ENCODE results near the gene SLC17A5.
"Not testable (repeated sequence)": the region's sequence is repeated elsewhere in the genome, so short reads cannot be mapped to it uniquely, and the experiment has no call there.

SLC17A5 gene

DNA sequence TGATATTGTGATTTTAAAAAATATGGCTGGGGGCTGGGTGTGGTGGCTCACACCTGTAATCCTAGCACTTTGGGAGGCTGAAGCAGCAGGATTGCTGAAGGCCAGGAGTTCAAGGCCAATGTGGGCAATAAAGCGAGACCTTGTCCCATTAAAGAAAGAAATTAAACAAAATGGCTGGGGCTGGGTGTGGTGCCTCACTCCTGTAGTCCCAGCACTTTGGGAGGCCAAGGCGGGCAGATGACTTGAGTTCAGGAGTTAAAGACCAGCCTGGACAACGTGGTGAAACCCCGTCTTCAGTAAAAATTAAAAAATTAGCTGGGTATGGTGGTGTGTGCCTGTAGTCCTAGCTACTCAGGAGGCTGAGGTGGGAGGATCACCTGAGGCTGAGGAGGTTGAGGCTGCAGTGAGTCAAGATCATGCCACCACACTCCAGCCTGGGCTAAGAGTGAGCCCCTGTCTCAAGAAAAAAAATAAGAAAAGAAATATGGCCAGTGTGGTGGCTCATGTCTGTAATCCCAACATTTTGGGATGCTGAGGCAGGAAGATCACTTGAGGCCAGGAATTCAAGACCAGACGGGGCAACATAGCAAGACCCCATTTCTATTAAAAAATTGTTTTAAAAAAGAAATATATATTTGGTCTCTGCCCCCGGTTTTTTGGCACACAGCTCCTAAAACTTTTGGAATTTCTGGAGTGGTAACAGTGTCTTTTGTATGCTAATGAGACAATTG, 39.8 kb downstream of the SLC17A5 start:
- no peak for DNase-seq

DNA sequence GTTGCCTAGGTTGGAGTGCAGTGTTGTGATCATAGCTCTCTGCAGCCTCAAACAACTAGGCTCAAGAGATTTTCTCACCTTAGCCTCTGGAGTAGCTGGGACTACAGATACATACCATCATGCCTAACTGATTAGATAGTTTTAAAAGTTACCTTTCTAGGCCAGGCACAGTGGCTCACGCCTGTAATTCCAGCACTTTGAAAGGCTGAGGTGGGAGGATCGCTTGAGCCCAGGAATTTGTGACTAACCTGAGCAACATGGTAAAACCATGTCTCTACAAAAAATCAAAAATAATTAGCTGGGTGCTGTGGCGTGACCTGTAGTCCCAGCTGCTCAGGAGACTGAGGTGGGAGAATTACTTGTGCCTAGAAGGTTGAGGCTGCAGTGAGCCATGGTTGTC, 41.2 kb downstream of the SLC17A5 start:
- DNase-seq = no peak

GRCh38 chr6:73610444-73611275, 43.1 kb downstream of the SLC17A5 start:
- no peak for DNase-seq

- DNase-seq = no peak
Measured at GRCh38 chr6:73608761-73609160, 45.0 kb downstream of the SLC17A5 start.

- DNase-seq = no peak
Measured at GRCh38 chr6:73606428-73606827, 47.4 kb downstream of the SLC17A5 start.

DNA sequence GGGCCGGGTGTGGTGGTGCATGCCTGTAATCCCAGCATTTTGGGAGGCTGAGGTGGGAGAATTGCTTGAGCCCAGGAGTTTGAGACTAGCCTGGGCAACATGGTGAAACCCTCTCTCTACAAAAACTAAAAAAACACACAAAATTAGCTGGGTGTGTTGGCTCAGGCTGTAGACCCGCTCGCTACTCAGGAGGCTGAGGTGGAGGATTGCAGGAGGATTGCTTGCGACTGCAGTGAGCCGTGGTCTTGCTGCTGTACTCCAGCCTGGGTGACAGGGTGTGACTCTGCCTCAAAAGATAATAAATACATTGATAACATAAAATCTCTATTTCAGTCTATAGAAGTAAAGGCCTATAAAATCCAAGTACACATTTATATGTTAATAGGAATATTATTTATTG, 49.3 kb downstream of the SLC17A5 start:
- no peak for DNase-seq

GRCh38 chr6:73604020-73604419, 49.8 kb downstream of the SLC17A5 start:
- no peak for DNase-seq

DNA sequence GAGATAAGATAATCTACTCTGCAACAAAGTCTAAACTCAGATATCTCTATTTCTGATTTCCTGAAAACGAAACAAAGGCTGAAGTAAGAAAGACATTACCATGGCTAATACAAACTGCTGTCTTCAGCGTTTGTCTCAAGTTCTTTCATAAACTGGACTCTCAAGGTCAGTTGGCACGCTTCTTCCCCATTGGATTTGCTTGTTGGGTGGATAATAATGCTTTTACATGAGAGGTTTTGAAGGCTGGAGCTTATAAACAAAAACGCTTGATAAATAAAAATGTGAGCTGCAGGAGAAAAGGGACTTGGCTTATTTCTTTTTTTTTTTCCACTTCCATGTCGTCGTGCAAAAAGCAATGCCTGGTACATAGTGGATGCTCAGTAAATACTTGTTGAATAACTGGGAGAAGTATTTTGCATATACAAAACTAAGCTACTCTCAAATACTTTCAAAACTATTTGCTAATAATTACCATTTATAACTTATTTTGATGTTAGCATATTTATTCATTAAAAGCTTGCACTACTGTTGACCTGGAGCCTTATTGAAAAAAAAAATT, 67.3 kb downstream of the SLC17A5 start:
- no peak for DNase-seq

GRCh38 chr6:73585566-73586415, 68.0 kb downstream of the SLC17A5 start:
- no peak for DNase-seq

DNA sequence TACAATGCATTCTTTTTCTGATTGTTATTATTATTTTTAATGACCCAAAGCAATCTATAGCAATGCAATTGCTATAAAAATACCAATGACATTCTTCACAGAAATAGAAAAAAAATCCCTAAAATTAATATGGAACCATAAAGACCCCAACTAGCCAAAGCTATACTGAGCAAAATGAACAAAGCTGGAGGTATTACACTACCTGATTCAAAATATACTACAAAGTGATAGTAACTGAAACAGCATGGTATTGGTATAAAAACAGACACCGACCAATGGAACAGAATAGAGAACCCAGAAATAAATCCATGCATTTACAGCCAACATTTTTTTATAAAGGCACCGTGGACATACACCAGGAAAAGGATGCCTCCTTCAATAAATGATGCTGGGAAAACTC, 72.5 kb downstream of the SLC17A5 start:
- no peak for DNase-seq

GRCh38 chr6:73580247-73581149, 73.3 kb downstream of the SLC17A5 start:
- DNase-seq = no peak

- no peak for DNase-seq
Measured at GRCh38 chr6:73579851-73580246, 73.9 kb downstream of the SLC17A5 start.

DNA sequence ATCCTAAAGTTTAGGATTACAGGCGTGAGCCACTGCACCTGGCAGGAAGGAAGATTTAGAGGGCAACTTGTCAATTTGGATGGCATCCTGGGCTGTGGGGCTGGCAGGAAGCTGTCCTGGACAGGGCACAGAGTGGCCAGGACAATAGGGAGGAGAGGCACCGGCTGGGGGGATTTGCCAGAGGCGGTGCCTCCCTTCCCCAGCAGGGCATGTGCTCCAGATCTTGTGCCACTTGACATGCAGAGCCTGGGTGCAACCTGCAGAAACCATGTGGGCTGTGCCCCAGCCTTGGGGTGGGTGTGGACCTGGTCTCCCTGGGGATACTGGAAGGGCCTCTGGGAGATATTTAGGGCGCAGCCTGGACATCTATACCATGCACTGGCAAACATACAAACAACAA, 74.4 kb downstream of the SLC17A5 start:
- no peak for DNase-seq

- no peak for DNase-seq
Measured at GRCh38 chr6:73577676-73578075, 76.1 kb downstream of the SLC17A5 start.

DNA sequence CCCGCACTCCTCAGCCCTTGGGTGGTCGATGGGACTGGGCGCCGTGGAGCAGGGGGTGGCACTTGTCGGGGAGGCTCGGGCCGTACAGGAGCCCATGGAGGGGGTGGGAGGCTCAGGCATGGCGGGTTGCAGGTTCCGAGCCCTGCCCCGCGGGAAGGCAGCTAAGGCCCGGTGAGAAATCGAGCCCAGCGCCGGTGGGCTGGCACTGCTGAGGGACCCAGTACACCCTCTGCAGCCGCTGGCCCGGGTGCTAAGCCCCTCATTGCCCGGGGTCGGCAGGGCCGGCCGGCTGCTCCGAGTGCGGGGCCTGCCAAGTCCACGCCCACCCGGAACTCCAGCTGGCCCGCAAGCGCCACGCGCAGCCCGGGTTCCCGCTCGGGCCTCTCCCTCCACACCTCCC, 81.3 kb downstream of the SLC17A5 start:
- not testable (repeated sequence) for DNase-seq

- DNase-seq = not testable (repeated sequence)
Measured at GRCh38 chr6:73571218-73572181, 82.3 kb downstream of the SLC17A5 start.

- no peak for DNase-seq
Measured at GRCh38 chr6:73569121-73569520, 84.7 kb downstream of the SLC17A5 start.

DNA sequence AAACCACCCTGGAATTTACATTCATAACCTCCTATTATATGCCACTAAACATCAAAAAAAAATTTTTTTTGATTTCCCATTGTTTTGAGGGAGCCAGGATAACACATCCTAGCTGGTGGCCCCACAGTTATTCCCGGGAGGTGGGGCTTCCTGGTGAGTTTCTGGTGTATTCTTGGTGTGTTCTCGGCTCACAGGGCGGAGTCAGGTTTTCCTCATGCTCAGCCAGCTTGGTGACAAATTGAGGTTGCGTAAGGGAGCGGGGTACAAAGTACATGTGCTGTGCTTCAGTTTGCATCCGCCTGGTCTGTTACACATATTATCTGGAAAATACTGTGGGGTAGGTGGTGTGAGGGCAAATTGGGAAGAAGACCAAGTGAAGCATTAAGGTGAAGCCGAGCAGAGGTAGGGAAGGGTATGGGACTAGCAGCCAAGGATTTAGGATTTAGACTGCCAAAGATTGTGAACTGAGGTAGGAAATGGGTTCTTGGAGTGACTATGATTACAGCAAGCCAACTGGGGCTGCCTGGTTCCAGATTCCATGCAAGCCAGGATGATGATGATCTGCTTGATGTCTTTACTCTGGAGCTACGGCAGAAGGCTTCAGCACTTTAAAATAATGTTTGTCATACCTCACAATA, 86.7 kb downstream of the SLC17A5 start:
- no peak for DNase-seq

DNA sequence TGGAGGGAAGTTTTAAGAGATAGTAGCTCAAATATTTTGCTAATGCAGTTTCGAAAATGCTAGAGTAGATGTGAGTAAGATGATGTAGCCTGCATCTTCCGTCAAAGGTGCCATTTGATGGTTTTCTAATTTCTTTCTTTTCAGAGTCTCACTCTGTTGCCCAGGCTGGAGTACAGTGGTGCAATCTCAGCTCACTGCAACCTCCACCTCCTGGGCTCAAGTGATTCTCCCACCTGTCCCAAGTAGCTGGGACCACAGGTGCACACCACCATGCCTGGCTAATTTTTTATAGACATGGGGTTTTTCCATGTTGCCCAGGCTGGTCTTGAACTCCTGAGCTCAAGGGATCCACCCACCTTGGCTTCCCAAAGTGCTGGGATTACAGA, 87.3 kb downstream of the SLC17A5 start:
- not testable (repeated sequence) for DNase-seq
